ENCODE data around the gene CYSLTR1. TPM values are rescaled to one million over a fixed set of nuclear protein-coding genes. Genes with fewer than 3 reads are reported as not detected.

The CYSLTR1 gene
- polyA plus RNA-seq, 1 of the 3 experiments (the other 2 are of a cell fraction), result not detected

DNA sequence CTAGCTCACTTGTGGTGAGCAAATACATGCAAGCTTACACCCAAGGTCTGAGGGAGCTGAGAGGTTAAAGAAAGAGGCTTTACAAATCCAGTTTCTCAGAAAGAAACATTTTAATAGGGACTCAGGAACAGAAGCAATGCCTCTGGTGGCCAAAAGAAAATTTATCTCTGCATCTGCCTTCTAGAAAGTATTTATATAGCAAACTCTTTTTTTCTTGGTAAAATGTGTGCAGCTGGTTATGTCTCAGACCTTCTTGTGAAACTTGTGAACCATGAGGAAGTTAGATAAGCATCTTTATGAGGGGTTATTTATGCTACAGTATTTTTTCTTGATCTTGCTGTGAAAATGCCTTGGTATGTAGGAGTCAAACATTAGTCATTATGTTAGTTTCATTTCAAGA is 48.5 kb upstream of the CYSLTR1 start:
- no peaks in the 10 kb centered on the region for H3K79me2 ChIP-seq (ENCODE audit: insufficient read depth)
- no peak for DNase-seq
- H3K4me1 ChIP-seq (ENCODE audit: control insufficient read depth in 1 of 2, insufficient read depth in 2 of 2, low read depth in 1 of 2, low read length in 1 of 2), result no peaks in the 10 kb centered on the region
- H3F3A ChIP-seq (replicated peaks; ENCODE audit: insufficient read depth), result no peaks in the 10 kb centered on the region
- no peaks in the 10 kb centered on the region for H4K20me1 ChIP-seq (ENCODE audit: insufficient read depth)
- no peaks in the 10 kb centered on the region for H3K9me2 ChIP-seq
- ChIA-PET CTCF (no interaction called here), POLR2A (no interaction called here)
- no peaks in the 10 kb centered on the region for H3K27me3 ChIP-seq (ENCODE audit: insufficient read depth)
- no peak overlapping the region for H3K4me3 ChIP-seq (ENCODE audit: low read depth in 2 of 2, low read length in 1 of 2)
- H3K4me2 ChIP-seq, result no peak overlapping the region
- H3K36me3 ChIP-seq (replicated peaks in 1 of 2; ENCODE audit: control insufficient read depth in 1 of 2, insufficient read depth in 2 of 2, low read length in 1 of 2), result no peaks in the 10 kb centered on the region
- no peak for TF ChIP-seq EZH2phosphoT487 (IDR thresholded peaks at IDR 0.05; ENCODE audit: borderline replicate concordance, low read depth)
- H3K9me3 ChIP-seq, result no peaks in the 10 kb centered on the region
- no peak overlapping the region for H2AFZ ChIP-seq (ENCODE audit: low read depth)
- no peak overlapping the region for H3K27ac ChIP-seq (ENCODE audit: low read depth in 2 of 2, low read length in 1 of 2)
- no peak overlapping the region for H3K9ac ChIP-seq

DNA sequence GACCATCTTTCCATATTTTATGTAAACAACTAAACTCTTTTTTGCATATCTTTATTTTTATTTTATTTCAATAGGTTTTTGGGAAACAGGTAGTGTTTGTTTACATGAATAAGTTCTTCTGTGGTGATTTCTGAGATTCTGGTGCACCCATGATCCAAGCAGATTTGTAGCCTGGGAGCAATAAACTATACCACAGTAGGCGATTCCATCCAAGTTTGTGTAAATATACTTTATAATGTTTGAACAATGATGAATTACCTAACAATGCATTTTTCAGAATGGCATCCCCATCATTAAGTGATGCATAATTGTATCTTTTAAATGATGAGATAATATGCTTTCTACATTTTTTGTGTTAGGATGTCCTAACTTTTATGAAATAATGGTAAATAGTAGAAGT is 39.2 kb upstream of the CYSLTR1 start:
- Histone ChIP-seq H3K27me3 (ENCODE audit: insufficient read depth) (no peaks in the 10 kb centered on the region), H3K4me2 (no peak overlapping the region), H3K27ac (ENCODE audit: low read depth in 2 of 2, low read length in 1 of 2) (no peak overlapping the region), H3K36me3 (replicated peaks in 1 of 2; ENCODE audit: control insufficient read depth in 1 of 2, insufficient read depth in 2 of 2, low read length in 1 of 2) (no peaks in the 10 kb centered on the region), H3K4me1 (ENCODE audit: control insufficient read depth in 1 of 2, insufficient read depth in 2 of 2, low read depth in 1 of 2, low read length in 1 of 2) (no peaks in the 10 kb centered on the region), H3K79me2 (ENCODE audit: insufficient read depth) (no peaks in the 10 kb centered on the region), H3F3A (replicated peaks; ENCODE audit: insufficient read depth) (no peaks in the 10 kb centered on the region), H3K9me3 (no peaks in the 10 kb centered on the region), H4K20me1 (ENCODE audit: insufficient read depth) (no peaks in the 10 kb centered on the region), H3K9me2 (no peaks in the 10 kb centered on the region), H3K9ac (no peak overlapping the region), H2AFZ (ENCODE audit: low read depth) (no peak overlapping the region), H3K4me3 (ENCODE audit: low read depth in 2 of 2, low read length in 1 of 2) (no peak overlapping the region)
- ChIA-PET POLR2A (no interaction called here), CTCF (no interaction called here)
- TF ChIP-seq, protein P1, sequence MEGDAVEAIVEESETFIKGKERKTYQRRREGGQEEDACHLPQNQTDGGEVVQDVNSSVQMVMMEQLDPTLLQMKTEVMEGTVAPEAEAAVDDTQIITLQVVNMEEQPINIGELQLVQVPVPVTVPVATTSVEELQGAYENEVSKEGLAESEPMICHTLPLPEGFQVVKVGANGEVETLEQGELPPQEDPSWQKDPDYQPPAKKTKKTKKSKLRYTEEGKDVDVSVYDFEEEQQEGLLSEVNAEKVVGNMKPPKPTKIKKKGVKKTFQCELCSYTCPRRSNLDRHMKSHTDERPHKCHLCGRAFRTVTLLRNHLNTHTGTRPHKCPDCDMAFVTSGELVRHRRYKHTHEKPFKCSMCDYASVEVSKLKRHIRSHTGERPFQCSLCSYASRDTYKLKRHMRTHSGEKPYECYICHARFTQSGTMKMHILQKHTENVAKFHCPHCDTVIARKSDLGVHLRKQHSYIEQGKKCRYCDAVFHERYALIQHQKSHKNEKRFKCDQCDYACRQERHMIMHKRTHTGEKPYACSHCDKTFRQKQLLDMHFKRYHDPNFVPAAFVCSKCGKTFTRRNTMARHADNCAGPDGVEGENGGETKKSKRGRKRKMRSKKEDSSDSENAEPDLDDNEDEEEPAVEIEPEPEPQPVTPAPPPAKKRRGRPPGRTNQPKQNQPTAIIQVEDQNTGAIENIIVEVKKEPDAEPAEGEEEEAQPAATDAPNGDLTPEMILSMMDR (IDR thresholded peaks at IDR 0.05), result no peak
- TF ChIP-seq POLR2AphosphoS5 (IDR thresholded peaks at IDR 0.05; ENCODE audit: low read depth, low read length), result no peak
- no peak for TF ChIP-seq CHD2 (IDR thresholded peaks at IDR 0.05; ENCODE audit: low read length, partially characterized antibody)
- no peak for TF ChIP-seq EP300 (IDR thresholded peaks at IDR 0.05; ENCODE audit: borderline replicate concordance in 1 of 2, low read depth in 1 of 2, low read length in 1 of 2)
- TF ChIP-seq, protein P2, sequence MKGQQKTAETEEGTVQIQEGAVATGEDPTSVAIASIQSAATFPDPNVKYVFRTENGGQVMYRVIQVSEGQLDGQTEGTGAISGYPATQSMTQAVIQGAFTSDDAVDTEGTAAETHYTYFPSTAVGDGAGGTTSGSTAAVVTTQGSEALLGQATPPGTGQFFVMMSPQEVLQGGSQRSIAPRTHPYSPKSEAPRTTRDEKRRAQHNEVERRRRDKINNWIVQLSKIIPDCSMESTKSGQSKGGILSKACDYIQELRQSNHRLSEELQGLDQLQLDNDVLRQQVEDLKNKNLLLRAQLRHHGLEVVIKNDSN (IDR thresholded peaks at IDR 0.05; ENCODE audit: borderline replicate concordance, low read depth), result no peak
- TF ChIP-seq NFIC (IDR thresholded peaks at IDR 0.05; ENCODE audit: borderline replicate concordance), result no peak
- no peak for TF ChIP-seq ELF1 (IDR thresholded peaks at IDR 0.05)
- TF ChIP-seq FOXM1 (IDR thresholded peaks at IDR 0.05; ENCODE audit: low read depth), result no peak
- DNase-seq, result no peak
- WGBS (ENCODE audit: low lambda C conversion rate), result 0% methylated on average over 1 of the region's 1 CpG

GRCh38 chrX:78357342-78358055 is 30.1 kb upstream of the CYSLTR1 start:
- Histone ChIP-seq H3K9me3 (no peaks in the 10 kb centered on the region), H3K27ac (ENCODE audit: low read depth in 2 of 2, low read length in 1 of 2) (no peak overlapping the region), H3F3A (replicated peaks; ENCODE audit: insufficient read depth) (no peaks in the 10 kb centered on the region), H4K20me1 (ENCODE audit: insufficient read depth) (no peaks in the 10 kb centered on the region), H3K9ac (no peak overlapping the region), H3K9me2 (no peaks in the 10 kb centered on the region), H3K27me3 (ENCODE audit: insufficient read depth) (no peaks in the 10 kb centered on the region), H3K4me3 (ENCODE audit: low read depth in 2 of 2, low read length in 1 of 2) (no peak overlapping the region), H3K4me2 (no peak overlapping the region), H2AFZ (ENCODE audit: low read depth) (no peak overlapping the region), H3K36me3 (replicated peaks in 1 of 2; ENCODE audit: control insufficient read depth in 1 of 2, insufficient read depth in 2 of 2, low read length in 1 of 2) (no peaks in the 10 kb centered on the region), H3K4me1 (ENCODE audit: control insufficient read depth in 1 of 2, insufficient read depth in 2 of 2, low read depth in 1 of 2, low read length in 1 of 2) (no peaks in the 10 kb centered on the region), H3K79me2 (ENCODE audit: insufficient read depth) (no peaks in the 10 kb centered on the region)
- TF ChIP-seq EZH2phosphoT487 (IDR thresholded peaks at IDR 0.05; ENCODE audit: borderline replicate concordance, low read depth), result no peak
- no peak for TF ChIP-seq RCOR1 (IDR thresholded peaks at IDR 0.05; ENCODE audit: low read length)
- no peak for TF ChIP-seq YY1 (IDR thresholded peaks at IDR 0.05; ENCODE audit: low read depth)
- no peak for TF ChIP-seq GATA2 (CRISPR knock-in tag; IDR thresholded peaks at IDR 0.05)
- no peak for TF ChIP-seq NFIC (IDR thresholded peaks at IDR 0.05; ENCODE audit: borderline replicate concordance)
- TF ChIP-seq, protein P2 (IDR thresholded peaks at IDR 0.05; ENCODE audit: borderline replicate concordance, low read depth), result no peak
- no peak for TF ChIP-seq GABPA (IDR thresholded peaks at IDR 0.05; ENCODE audit: low read depth)
- no peak for DNase-seq
- 13% methylated on average over 4 of the region's 4 CpGs for WGBS (ENCODE audit: low lambda C conversion rate)
- ChIA-PET POLR2A (no interaction called here), CTCF (no interaction called here)
